Astrocyte (in vitro differentiated cells and primary cell): ENCODE measurements around the gene HAGHL. TPM values are rescaled to one million over a fixed set of nuclear protein-coding genes. Genes with fewer than 3 reads are reported as not detected.

Source experiments
- DNase-seq: peaks from one replicate; pipeline ENCODE4 v3.0.0-alpha.2; 2010; ENCODE audit warnings: low read depth
- FAIRE-seq: peaks from 2 replicates; lab custom pipeline; 2011; peaks lifted over from hg19 to GRCh38; lab: Jason Lieb, UNC
- H2AFZ ChIP-seq: 2 replicates; pipeline ENCODE4 v1.6.0; 2012; ENCODE audit warnings: low read depth, low read length, inconsistent platforms
- H3K27ac ChIP-seq: 2 replicates; pipeline ENCODE4 v1.5.1; 2011; ENCODE audit warnings: low read depth, low read length, inconsistent platforms
- H3K27me3 ChIP-seq: 2 replicates; pipeline ENCODE4 v1.6.0; 2011; ENCODE audit warnings: low read length, inconsistent platforms; ENCODE audit not compliant: insufficient read depth
- H3K36me3 ChIP-seq: 2 replicates; pipeline ENCODE4 v1.5.1; 2011; ENCODE audit warnings: low read length, inconsistent platforms; ENCODE audit not compliant: insufficient read depth
- H3K4me1 ChIP-seq: 2 replicates; pipeline ENCODE4 v1.5.1; 2011; ENCODE audit warnings: low read length, inconsistent platforms; ENCODE audit not compliant: insufficient read depth
- H3K4me2 ChIP-seq: 2 replicates; pipeline ENCODE4 v1.6.0; 2012; ENCODE audit warnings: low read length, inconsistent platforms
- H3K4me3 ChIP-seq: 2 replicates; pipeline ENCODE4 v1.5.1; 2011; ENCODE audit warnings: low read depth, mild to moderate bottlenecking, low read length, inconsistent platforms; ENCODE audit not compliant: insufficient read depth
- H3K79me2 ChIP-seq: 2 replicates; pipeline ENCODE4 v1.6.0; 2012; ENCODE audit warnings: mild to moderate bottlenecking, low read length, inconsistent platforms; ENCODE audit not compliant: insufficient read depth
- H3K9ac ChIP-seq: 2 replicates; pipeline ENCODE4 v1.6.0; 2012; ENCODE audit warnings: mild to moderate bottlenecking, low read length, inconsistent platforms
- H3K9me3 ChIP-seq: 2 replicates; pipeline ENCODE4 v1.5.1; 2012; ENCODE audit warnings: low read depth, mild to moderate bottlenecking, low read length, inconsistent platforms; ENCODE audit not compliant: insufficient read depth
- H4K20me1 ChIP-seq: 2 replicates; pipeline ENCODE4 v1.6.0; 2012; ENCODE audit warnings: low read length, inconsistent platforms; ENCODE audit not compliant: insufficient read depth
- H3K27ac Mint-ChIP-seq: one replicate; pipeline ENCODE4 v1.8.0; 2021; ENCODE audit warnings: mild to moderate bottlenecking, mixed read lengths; ENCODE audit not compliant: unreplicated experiment
- H3K27me3 Mint-ChIP-seq: one replicate; pipeline ENCODE4 v1.8.0; 2021; ENCODE audit warnings: low read depth, mixed read lengths; ENCODE audit not compliant: unreplicated experiment
- H3K36me3 Mint-ChIP-seq: one replicate; pipeline ENCODE4 v1.8.0; 2021; ENCODE audit warnings: low read depth, mixed read lengths; ENCODE audit not compliant: unreplicated experiment
- H3K4me1 Mint-ChIP-seq: one replicate; pipeline ENCODE4 v1.8.0; 2021; ENCODE audit warnings: low read depth, mixed read lengths; ENCODE audit not compliant: unreplicated experiment
- H3K4me3 Mint-ChIP-seq: one replicate; pipeline ENCODE4 v1.8.0; 2021; ENCODE audit warnings: mild to moderate bottlenecking, moderate library complexity, mixed read lengths; ENCODE audit not compliant: unreplicated experiment
- H3K9me3 Mint-ChIP-seq: one replicate; pipeline ENCODE4 v1.8.0; 2021; ENCODE audit warnings: mild to moderate bottlenecking, mixed read lengths; ENCODE audit not compliant: unreplicated experiment
- EZH2 ChIP-seq: IDR thresholded peaks from 2 replicates; pipeline ENCODE4 v1.6.1; 2012; ENCODE audit warnings: mild to moderate bottlenecking, low read length, inconsistent platforms; ENCODE audit not compliant: insufficient read depth
- total RNA-seq: library from RNA; stranded (reverse); gene quantifications from 2 replicates; pipeline ENCODE4 v1.2.1, GENCODE V29; 2021
- TF ChIP-seq, protein P1 (sequence below): IDR thresholded peaks from 2 replicates; pipeline ENCODE4 v1.5.1; 2011; ENCODE audit warnings: low read depth, mild to moderate bottlenecking, inconsistent platforms, low read length, moderate library complexity; ENCODE audit not compliant: insufficient read depth

Gene HAGHL
- total RNA-seq, 1 donor from 2014 or later = 15.5 TPM

DNA sequence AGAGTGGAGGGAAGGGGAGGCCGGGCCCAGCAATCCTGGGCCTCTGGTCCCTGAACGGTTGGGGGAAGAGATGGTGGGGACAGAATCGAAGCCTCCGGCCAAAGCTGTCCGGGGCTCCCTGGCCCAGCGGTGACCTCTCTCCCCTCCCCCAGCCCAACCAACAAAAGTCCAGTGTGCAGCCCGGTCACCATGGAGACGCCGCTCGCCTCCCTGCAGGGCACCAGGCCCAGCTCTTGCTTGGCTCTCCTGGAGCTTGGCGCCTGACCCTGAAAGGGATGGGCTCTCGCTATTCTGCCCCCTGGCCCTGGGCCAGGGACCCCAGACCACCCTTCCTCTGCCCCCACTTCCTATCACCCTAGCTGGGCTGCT, 10.7 kb upstream of the HAGHL start:
- no peak overlapping the region for H3K27ac Mint-ChIP-seq
- DNase-seq = peak; percentile 29

DNA sequence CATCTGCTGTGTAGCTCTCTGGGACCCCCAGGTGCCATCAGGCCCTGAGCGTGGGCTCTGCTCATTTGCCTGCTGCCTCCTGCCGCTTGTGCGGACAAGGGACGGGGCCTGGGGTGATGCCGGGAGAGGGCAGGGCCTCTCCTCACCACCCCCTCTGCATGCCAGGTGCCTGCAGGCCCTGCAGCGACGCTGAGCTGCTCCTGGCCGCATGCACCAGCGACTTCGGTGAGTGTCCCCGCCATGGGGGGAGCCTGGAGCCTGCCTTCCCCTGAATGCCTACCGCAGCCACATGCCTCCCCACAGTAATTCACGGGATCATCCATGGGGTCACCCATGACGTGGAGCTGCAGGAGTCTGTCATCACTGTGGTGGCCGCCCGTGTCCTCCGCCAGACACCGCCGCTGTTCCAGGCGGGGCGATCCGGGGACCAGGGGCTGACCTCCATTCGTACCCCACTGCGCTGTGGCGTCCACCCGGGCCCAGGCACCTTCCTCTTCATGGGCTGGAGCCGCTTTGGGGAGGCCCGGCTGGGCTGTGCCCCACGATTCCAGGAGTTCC, 10.1 kb upstream of the HAGHL start:
- no peak for FAIRE-seq
- no peaks in the 10 kb centered on the region for H3K27me3 Mint-ChIP-seq
- H2AFZ ChIP-seq = no peak overlapping the region
- no peaks in the 10 kb centered on the region for H3K36me3 Mint-ChIP-seq
- TF ChIP-seq, protein P1, sequence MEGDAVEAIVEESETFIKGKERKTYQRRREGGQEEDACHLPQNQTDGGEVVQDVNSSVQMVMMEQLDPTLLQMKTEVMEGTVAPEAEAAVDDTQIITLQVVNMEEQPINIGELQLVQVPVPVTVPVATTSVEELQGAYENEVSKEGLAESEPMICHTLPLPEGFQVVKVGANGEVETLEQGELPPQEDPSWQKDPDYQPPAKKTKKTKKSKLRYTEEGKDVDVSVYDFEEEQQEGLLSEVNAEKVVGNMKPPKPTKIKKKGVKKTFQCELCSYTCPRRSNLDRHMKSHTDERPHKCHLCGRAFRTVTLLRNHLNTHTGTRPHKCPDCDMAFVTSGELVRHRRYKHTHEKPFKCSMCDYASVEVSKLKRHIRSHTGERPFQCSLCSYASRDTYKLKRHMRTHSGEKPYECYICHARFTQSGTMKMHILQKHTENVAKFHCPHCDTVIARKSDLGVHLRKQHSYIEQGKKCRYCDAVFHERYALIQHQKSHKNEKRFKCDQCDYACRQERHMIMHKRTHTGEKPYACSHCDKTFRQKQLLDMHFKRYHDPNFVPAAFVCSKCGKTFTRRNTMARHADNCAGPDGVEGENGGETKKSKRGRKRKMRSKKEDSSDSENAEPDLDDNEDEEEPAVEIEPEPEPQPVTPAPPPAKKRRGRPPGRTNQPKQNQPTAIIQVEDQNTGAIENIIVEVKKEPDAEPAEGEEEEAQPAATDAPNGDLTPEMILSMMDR = no peak
- no peak for TF ChIP-seq EZH2
- H3K4me3 Mint-ChIP-seq = peak overlapping the region; percentile 80
- peaks cover 5% of the 10 kb centered on the region for H3K4me1 Mint-ChIP-seq
- H3K27ac Mint-ChIP-seq = no peak overlapping the region
- H3K9me3 Mint-ChIP-seq = no peaks in the 10 kb centered on the region
- peaks cover 35% of the 10 kb centered on the region for H3K4me1 ChIP-seq
- H4K20me1 ChIP-seq = peaks cover 41% of the 10 kb centered on the region
- H3K27ac ChIP-seq = no peak overlapping the region
- peak overlapping the region; percentile 90 for H3K4me2 ChIP-seq
- H3K4me3 ChIP-seq = no peak overlapping the region
- no peaks in the 10 kb centered on the region for H3K9me3 ChIP-seq
- H3K9ac ChIP-seq = no peak overlapping the region
- no peaks in the 10 kb centered on the region for H3K27me3 ChIP-seq
- peaks cover 7% of the 10 kb centered on the region for H3K79me2 ChIP-seq
- H3K36me3 ChIP-seq = no peaks in the 10 kb centered on the region
- no peak for DNase-seq

More for the DNA sequence above, 10.7 kb upstream of the HAGHL start:
- no peaks in the 10 kb centered on the region for H3K36me3 ChIP-seq
- no peaks in the 10 kb centered on the region for H3K9me3 ChIP-seq
- H4K20me1 ChIP-seq = peaks cover 37% of the 10 kb centered on the region
- peak overlapping the region; percentile 80 for H3K4me3 Mint-ChIP-seq
- H3K27me3 Mint-ChIP-seq = no peaks in the 10 kb centered on the region
- no peaks in the 10 kb centered on the region for H3K9me3 Mint-ChIP-seq
- peak overlapping the region; percentile 90 for H3K4me2 ChIP-seq
- H3K27me3 ChIP-seq = no peaks in the 10 kb centered on the region
- H3K79me2 ChIP-seq = peaks cover 7% of the 10 kb centered on the region
- H3K4me1 ChIP-seq = peaks cover 29% of the 10 kb centered on the region
- TF ChIP-seq, protein P1 = no peak
- no peak for TF ChIP-seq EZH2
- H3K27ac ChIP-seq = no peak overlapping the region
- H3K36me3 Mint-ChIP-seq = no peaks in the 10 kb centered on the region
- FAIRE-seq = no peak
- peak overlapping the region; percentile 60 for H2AFZ ChIP-seq
- peak overlapping the region; percentile 54 for H3K4me3 ChIP-seq
- H3K4me1 Mint-ChIP-seq = peaks cover 6% of the 10 kb centered on the region
- peak overlapping the region; percentile 52 for H3K9ac ChIP-seq

GRCh38 chr16:717450-718245, 9.3 kb upstream of the HAGHL start:
- Histone ChIP-seq H2AFZ (no peak overlapping the region), H3K27ac (no peak overlapping the region)
- FAIRE-seq = no peak

More at GRCh38 chr16:717450-718245, 9.3 kb upstream of the HAGHL start:
- H3K27me3 Mint-ChIP-seq = no peaks in the 10 kb centered on the region
- Histone ChIP-seq H3K4me3 (no peak overlapping the region), H4K20me1 (peaks cover 43% of the 10 kb centered on the region), H3K9me3 (no peaks in the 10 kb centered on the region), H3K27me3 (no peaks in the 10 kb centered on the region), H3K9ac (no peak overlapping the region), H3K4me2 (no peak overlapping the region), H3K36me3 (no peaks in the 10 kb centered on the region), H3K4me1 (peaks cover 38% of the 10 kb centered on the region), H3K79me2 (peaks cover 7% of the 10 kb centered on the region)
- H3K9me3 Mint-ChIP-seq = no peaks in the 10 kb centered on the region
- no peaks in the 10 kb centered on the region for H3K36me3 Mint-ChIP-seq
- H3K27ac Mint-ChIP-seq = no peak overlapping the region
- H3K4me3 Mint-ChIP-seq = no peak overlapping the region
- no peak for TF ChIP-seq EZH2
- TF ChIP-seq, protein P1 = no peak
- DNase-seq = no peak
- peaks cover 3% of the 10 kb centered on the region for H3K4me1 Mint-ChIP-seq
